Endothelial cell of umbilical vein (primary cell): Measurements from ENCODE around the gene ZNF740. TPM values are rescaled to one million over a fixed set of nuclear protein-coding genes. Genes with fewer than 3 reads are reported as not detected.

ENCODE experiments used
- BruUV-seq: library from RNA; stranded (reverse); fragments of 400-500 nt; replicated peaks from 2 replicates; lab custom pipeline; 2021; lab: Mats Ljungman, UMichigan
- CTCF ChIA-PET: fragments of 300-600, 350-600 bp; sonication (Branson Sonifier 250); formaldehyde crosslinking; loops from one replicate; lab custom pipeline; 2021; ENCODE audit warnings: antibody characterized with exemption, inconsistent platforms; lab: Charles Lee
- POLR2A ChIA-PET: fragments of 300-600, 350-600 bp; sonication (Branson Sonifier 250); formaldehyde crosslinking; loops from one replicate; lab custom pipeline; 2021; ENCODE audit warnings: antibody characterized with exemption, inconsistent platforms; lab: Charles Lee
- DNase-seq: peaks from one replicate; pipeline ENCODE4 v3.0.0-alpha.2; 2011; ENCODE audit warnings: low read depth, low spot score
- FAIRE-seq: peaks from 2 replicates; lab custom pipeline; 2011; peaks lifted over from hg19 to GRCh38; lab: Jason Lieb, UNC
- H2AFZ ChIP-seq: 2 replicates; pipeline ENCODE4 v1.6.0; 2012; ENCODE audit warnings: low read depth, low read length, control low read depth, inconsistent platforms
- H3K27ac ChIP-seq: 2 replicates; pipeline ENCODE4 v1.5.1; 2011; ENCODE audit warnings: low read depth, mild to moderate bottlenecking, control low read depth, low read length, moderate library complexity; ENCODE audit not compliant: insufficient read depth
- H3K27me3 ChIP-seq, 2 experiments: 2 replicates each; pipeline versions ENCODE4 v1.6.0 to v1.6.1; 2011; ENCODE audit warnings: low read length in 2 of 2, mixed read lengths in 1 of 2; ENCODE audit not compliant: control insufficient read depth in 2 of 2, insufficient read depth in 2 of 2
- H3K36me3 ChIP-seq, 2 experiments: 2 replicates in 1 of 2; 3 replicates in 1 of 2; pipeline ENCODE4 v1.5.1; 2011; ENCODE audit warnings: low read length in 2 of 2, mild to moderate bottlenecking in 1 of 2, moderate library complexity in 1 of 2; ENCODE audit not compliant: control insufficient read depth in 2 of 2, insufficient read depth in 2 of 2; ENCODE audit errors: extremely low read depth in 1 of 2
- H3K4me1 ChIP-seq: 3 replicates; pipeline ENCODE4 v1.5.1; 2011; ENCODE audit warnings: mild to moderate bottlenecking, low read length; ENCODE audit not compliant: control insufficient read depth, insufficient read depth; ENCODE audit errors: extremely low read depth
- H3K4me2 ChIP-seq: 2 replicates; pipeline ENCODE4 v1.6.1; 2011; ENCODE audit warnings: low read length, control low read depth, mixed read lengths; ENCODE audit not compliant: insufficient read depth
- H3K4me3 ChIP-seq, 3 experiments: fragments of 200-600 bp in 1 of 3; sonication (generic), shearing (Covaris generic) in 1 of 3; replicated peaks in 1 of 3; 2 replicates each; pipeline ENCODE4 v1.5.1; 2011 to 2016; ENCODE audit warnings: control low read depth in 3 of 3, low read length in 3 of 3, mild to moderate bottlenecking in 2 of 3, inconsistent platforms in 1 of 3, low read depth in 1 of 3, moderate library complexity in 1 of 3; ENCODE audit not compliant: insufficient read depth in 1 of 3
- H3K79me2 ChIP-seq: 2 replicates; pipeline ENCODE4 v1.6.0; 2012; ENCODE audit warnings: low read length, inconsistent platforms; ENCODE audit not compliant: control insufficient read depth, insufficient read depth
- H3K9ac ChIP-seq: replicated peaks from 2 replicates; pipeline ENCODE3; 2011; ENCODE audit warnings: low read length, control low read depth; ENCODE audit not compliant: insufficient read depth; ENCODE audit errors: extremely low read depth
- H3K9me1 ChIP-seq: replicated peaks from 3 replicates; pipeline ENCODE4 v1.6.0; 2011; ENCODE audit warnings: mild to moderate bottlenecking, low read length; ENCODE audit not compliant: control insufficient read depth, insufficient read depth; ENCODE audit errors: extremely low read depth
- H3K9me3 ChIP-seq: replicated peaks from 2 replicates; pipeline ENCODE4 v1.5.1; 2012; ENCODE audit warnings: low read length, inconsistent platforms; ENCODE audit not compliant: control insufficient read depth, insufficient read depth
- H4K20me1 ChIP-seq: replicated peaks from 2 replicates; pipeline ENCODE3; 2011; ENCODE audit warnings: mild to moderate bottlenecking, low read length; ENCODE audit not compliant: control insufficient read depth, insufficient read depth; ENCODE audit errors: extremely low read depth
- CTCF ChIP-seq, 2 donors: IDR thresholded peaks; 1 replicate in 1 of 2; 2 replicates in 1 of 2; pipeline ENCODE4 v1.5.1; 2011; ENCODE audit warnings: low read length in 2 of 2, mild to moderate bottlenecking in 2 of 2, moderate library complexity in 2 of 2, control low read depth in 1 of 2, inconsistent platforms in 1 of 2, low read depth in 1 of 2; ENCODE audit not compliant: insufficient read depth in 1 of 2; ENCODE audit errors: extremely low read depth in 1 of 2
- EZH2 ChIP-seq: IDR thresholded peaks from 2 replicates; pipeline ENCODE4 v1.6.1; 2012; ENCODE audit warnings: borderline replicate concordance, low read depth, mild to moderate bottlenecking, moderate library complexity, low read length, inconsistent platforms; ENCODE audit not compliant: severe bottlenecking
- FOS ChIP-seq: IDR thresholded peaks from 2 replicates; pipeline ENCODE4 v1.6.1; 2011; ENCODE audit warnings: mild to moderate bottlenecking, low read length, moderate library complexity, borderline replicate concordance; ENCODE audit not compliant: insufficient read depth
- GATA2 ChIP-seq: IDR thresholded peaks from 2 replicates; pipeline ENCODE4 v1.7.0; 2011; ENCODE audit warnings: low read depth, mild to moderate bottlenecking, moderate library complexity, mixed read lengths, low read length; ENCODE audit not compliant: insufficient read length, insufficient read depth
- JUN ChIP-seq: IDR thresholded peaks from 2 replicates; pipeline ENCODE4 v1.6.1; 2011; ENCODE audit warnings: borderline replicate concordance, low read depth; ENCODE audit not compliant: insufficient read length, insufficient read depth
- MYC ChIP-seq: IDR thresholded peaks from one replicate; pipeline ENCODE4 v1.6.1; 2011; ENCODE audit warnings: mild to moderate bottlenecking, low read depth, low read length
- POLR2A ChIP-seq: IDR thresholded peaks from 2 replicates; pipeline ENCODE4 v1.6.1; 2012; ENCODE audit warnings: low read depth, mild to moderate bottlenecking, control low read depth, low read length
- dilution Hi-C: fragments of 300-500 bp; cut with MboI; formaldehyde crosslinking; loops from one replicate; pipeline ENCODE4 v1.15.0; 2019; ENCODE audit warnings: low sequenced_read_pairs; ENCODE audit not compliant: extremely low pct_ligation_motif_present
- intact Hi-C: fragments of 100-400 bp; cut with micrococcal nuclease; formaldehyde crosslinking; loops from one replicate; pipeline ENCODE4 v1.10.0; 2022
- polyA plus RNA-seq, 4 experiments: library from polyadenylated mRNA; depleted of rRNA in 3 of 4; stranded (reverse) in 3 of 4; unstranded in 1 of 4; fragments of >200 nt; gene quantifications; 2 replicates each; pipeline versions ENCODE4 v1.2.1 to v1.2.3, GENCODE V29; 2011 to 2012; ENCODE audit warnings: missing spikeins in 1 of 4
- total RNA-seq: library from RNA; stranded (reverse); gene quantifications from 2 replicates; pipeline ENCODE4 v1.2.3, GENCODE V29; 2021

The ZNF740 gene
- total and polyA plus RNA-seq, 2 donors (not counting 3 experiments of a cell fraction or from before 2014, with no cell fraction given) = 10.5 to 38.1 TPM

- dilution Hi-C loops = no loop called here
- Histone ChIP-seq H3K36me3 (no peaks in the 10 kb centered on the region), H3K27me3 (peaks cover 0 to 2% of the 10 kb centered on the region in 2 experiments), H3K4me3 (no peak overlapping the region), H3K4me2 (no peak overlapping the region), H3K9me3 (no peaks in the 10 kb centered on the region), H3K9me1 (no peaks in the 10 kb centered on the region), H3K27ac (no peak overlapping the region), H3K79me2 (no peaks in the 10 kb centered on the region), H3K4me1 (peaks cover 6% of the 10 kb centered on the region), H3K9ac (no peak overlapping the region), H2AFZ (no peak overlapping the region), H4K20me1 (no peaks in the 10 kb centered on the region)
- ChIA-PET POLR2A (interaction anchor here (0.6 to 1.1 kb wide), 2 partner anchors 41 to 116 kb away, joined by 3 read pairs; partner anchors contain the start of gene SPRYD3), CTCF (interaction anchor here (0.6 to 6.7 kb wide), 7 partner anchors 11 to 158 kb away, joined by 3 to 249 read pairs (median 4); partner anchors contain the start of genes CSAD and ZNF740)
- no peak for DNase-seq
- no peak for TF ChIP-seq CTCF (IDR thresholded peaks at IDR 0.05; ENCODE audit: extremely low read depth in 1 of 2, insufficient read depth in 1 of 2, low read depth in 1 of 2, low read length in 2 of 2)
- no peak for TF ChIP-seq POLR2A
- no peak for TF ChIP-seq EZH2
- TF ChIP-seq FOS = no peak
- no peak for TF ChIP-seq MYC
- no peak for TF ChIP-seq JUN
- TF ChIP-seq GATA2 = no peak
- intact Hi-C loops = no loop called here
- FAIRE-seq = no peak
- BruUV-seq = no TSS peak
These were observed 15.2 kb downstream of the ZNF740 start for GRCh38 chr12:53195516-53196420.
